Immature natural killer cell (primary cell): ENCODE results near the gene FZD7. TPM values are rescaled to one million over a fixed set of nuclear protein-coding genes. Genes with fewer than 3 reads are reported as not detected.

Experiments used
- DNase-seq, 3 donors: peaks; one replicate each; pipeline ENCODE4 v3.0.0; 2022; ENCODE audit warnings: mixed read lengths in 1 of 3
- H3K27ac Mint-ChIP-seq, 6 donors: one replicate each; pipeline ENCODE4 v1.8.0; 2020; ENCODE audit warnings: mixed read lengths in 6 of 6, mild to moderate bottlenecking in 5 of 6, inconsistent platforms in 4 of 6, moderate library complexity in 3 of 6
- H3K27me3 Mint-ChIP-seq, 3 donors: one replicate each; pipeline ENCODE4 v1.8.0; 2020 to 2021; ENCODE audit warnings: low read depth in 3 of 3, mild to moderate bottlenecking in 3 of 3, mixed read lengths in 3 of 3, moderate library complexity in 3 of 3, inconsistent platforms in 1 of 3
- H3K36me3 Mint-ChIP-seq, 3 donors: one replicate each; pipeline ENCODE4 v1.8.0; 2020; ENCODE audit warnings: mixed read lengths in 3 of 3, inconsistent platforms in 2 of 3, mild to moderate bottlenecking in 2 of 3
- H3K4me1 Mint-ChIP-seq, 2 donors: one replicate each; pipeline ENCODE4 v1.8.0; 2020; ENCODE audit warnings: inconsistent platforms in 2 of 2, mild to moderate bottlenecking in 2 of 2, mixed read lengths in 2 of 2, moderate library complexity in 1 of 2
- H3K4me3 Mint-ChIP-seq, 5 donors: one replicate each; pipeline ENCODE4 v1.8.0; 2020; ENCODE audit warnings: mild to moderate bottlenecking in 5 of 5, mixed read lengths in 5 of 5, inconsistent platforms in 3 of 5, moderate library complexity in 3 of 5
- H3K9me3 Mint-ChIP-seq, 6 donors: one replicate each; pipeline ENCODE4 v1.8.0; 2020; ENCODE audit warnings: mild to moderate bottlenecking in 6 of 6, mixed read lengths in 6 of 6, inconsistent platforms in 4 of 6, moderate library complexity in 3 of 6
- polyA plus RNA-seq, 3 donors: library from polyadenylated mRNA; unstranded; fragments of 300-500 nt; fragmentation: Illumina TruSeq; gene quantifications; one replicate each; pipeline ENCODE4 v1.2.3, GENCODE V29; 2021

Gene FZD7
- polyA plus RNA-seq, 3 donors from 2014 or later, result 0.31 TPM; not detected in 2

- H3K4me3 Mint-ChIP-seq, result no peak overlapping the region
- H3K36me3 Mint-ChIP-seq, result no peaks in the 10 kb centered on the region
- DNase-seq, result no peak
- peaks cover 5 to 12% (median 6%) of the 10 kb centered on the region in 3 donors for H3K27me3 Mint-ChIP-seq
- no peaks in the 10 kb centered on the region for H3K4me1 Mint-ChIP-seq
- H3K27ac Mint-ChIP-seq, result no peak overlapping the region
- no peaks in the 10 kb centered on the region for H3K9me3 Mint-ChIP-seq
These were observed 13.8 kb upstream of the FZD7 start for GRCh38 chr2:202019689-202020450.

- Mint-ChIP-seq H3K4me3 (no peak overlapping the region), H3K27ac (no peak overlapping the region), H3K27me3 (peaks cover 0 to 8% (median 4%) of the 10 kb centered on the region in 3 donors), H3K4me1 (no peaks in the 10 kb centered on the region), H3K36me3 (no peaks in the 10 kb centered on the region), H3K9me3 (no peaks in the 10 kb centered on the region)
- DNase-seq, result no peak
These were observed 10.9 kb upstream of the FZD7 start for GRCh38 chr2:202022755-202023154.

- H3K9me3 Mint-ChIP-seq, result no peaks in the 10 kb centered on the region
- no peak overlapping the region for H3K4me3 Mint-ChIP-seq
- H3K36me3 Mint-ChIP-seq, result no peaks in the 10 kb centered on the region
- DNase-seq, result no peak
- H3K4me1 Mint-ChIP-seq, result no peaks in the 10 kb centered on the region
- peaks cover 0 to 8% (median 4%) of the 10 kb centered on the region in 3 donors for H3K27me3 Mint-ChIP-seq
- H3K27ac Mint-ChIP-seq, result no peak overlapping the region
These were observed 10.3 kb upstream of the FZD7 start for GRCh38 chr2:202023198-202023903.

GRCh38 chr2:202023904-202024266, 9.8 kb upstream of the FZD7 start:
- H3K9me3 Mint-ChIP-seq, result no peaks in the 10 kb centered on the region
- no peaks in the 10 kb centered on the region for H3K36me3 Mint-ChIP-seq
- no peak for DNase-seq
- peaks cover 0 to 8% (median 4%) of the 10 kb centered on the region in 3 donors for H3K27me3 Mint-ChIP-seq
- H3K4me1 Mint-ChIP-seq, result no peaks in the 10 kb centered on the region
- no peak overlapping the region for H3K4me3 Mint-ChIP-seq
- H3K27ac Mint-ChIP-seq, result no peak overlapping the region

GRCh38 chr2:202024871-202025270, 8.8 kb upstream of the FZD7 start:
- Mint-ChIP-seq H3K27ac (no peak overlapping the region), H3K9me3 (no peaks in the 10 kb centered on the region), H3K36me3 (no peaks in the 10 kb centered on the region)

GRCh38 chr2:202025816-202026215, 7.8 kb upstream of the FZD7 start:
- no peaks in the 10 kb centered on the region for H3K4me1 Mint-ChIP-seq
- peaks cover 0 to 7% (median 4%) of the 10 kb centered on the region in 3 donors for H3K27me3 Mint-ChIP-seq
- H3K9me3 Mint-ChIP-seq, result no peaks in the 10 kb centered on the region
- no peak overlapping the region for H3K4me3 Mint-ChIP-seq
- no peak for DNase-seq
- no peaks in the 10 kb centered on the region for H3K36me3 Mint-ChIP-seq
- H3K27ac Mint-ChIP-seq, result no peak overlapping the region

More at GRCh38 chr2:202024871-202025270, 8.8 kb upstream of the FZD7 start:
- Mint-ChIP-seq H3K27me3 (peaks cover 0 to 7% (median 4%) of the 10 kb centered on the region in 3 donors), H3K4me1 (no peaks in the 10 kb centered on the region), H3K4me3 (no peak overlapping the region)
- no peak for DNase-seq

GRCh38 chr2:202026507-202026906, 7.1 kb upstream of the FZD7 start:
- H3K36me3 Mint-ChIP-seq, result no peaks in the 10 kb centered on the region
- no peaks in the 10 kb centered on the region for H3K9me3 Mint-ChIP-seq

GRCh38 chr2:202030691-202031090, 3.0 kb upstream of the FZD7 start:
- Mint-ChIP-seq H3K36me3 (no peaks in the 10 kb centered on the region), H3K4me1 (peaks cover 13 to 14% of the 10 kb centered on the region in 2 donors), H3K27ac (no peak overlapping the region), H3K27me3 (peaks cover 5 to 20% (median 7%) of the 10 kb centered on the region in 3 donors), H3K9me3 (no peaks in the 10 kb centered on the region), H3K4me3 (peak overlapping the region in 1 of 5 donors; percentile 37)
- DNase-seq, result no peak

More at GRCh38 chr2:202026507-202026906, 7.1 kb upstream of the FZD7 start:
- peaks cover 0 to 7% (median 7%) of the 10 kb centered on the region in 3 donors for H3K27me3 Mint-ChIP-seq
- DNase-seq, result no peak
- H3K4me1 Mint-ChIP-seq, result peaks cover 0 to under 1% of the 10 kb centered on the region in 2 donors
- H3K4me3 Mint-ChIP-seq, result no peak overlapping the region
- H3K27ac Mint-ChIP-seq, result no peak overlapping the region

GRCh38 chr2:202031246-202031951, 2.3 kb upstream of the FZD7 start:
- no peaks in the 10 kb centered on the region for H3K9me3 Mint-ChIP-seq
- DNase-seq, result no peak
- H3K4me1 Mint-ChIP-seq, result peaks cover 13 to 14% of the 10 kb centered on the region in 2 donors
- H3K36me3 Mint-ChIP-seq, result no peaks in the 10 kb centered on the region
- peak overlapping the region; percentile 42 to 90 (median 79) for H3K4me3 Mint-ChIP-seq
- peaks cover 5 to 20% (median 7%) of the 10 kb centered on the region in 3 donors for H3K27me3 Mint-ChIP-seq
- H3K27ac Mint-ChIP-seq, result no peak overlapping the region

- peaks cover 13 to 14% of the 10 kb centered on the region in 2 donors for H3K4me1 Mint-ChIP-seq
These were observed 774 bp upstream of the FZD7 start for GRCh38 chr2:202032846-202033316.

GRCh38 chr2:202034249-202035088, 814 bp downstream of the FZD7 start:
- Mint-ChIP-seq H3K27me3 (peaks cover 12 to 29% (median 21%) of the 10 kb centered on the region in 3 donors), H3K36me3 (no peaks in the 10 kb centered on the region), H3K4me1 (peaks cover 13 to 14% of the 10 kb centered on the region in 2 donors), H3K4me3 (peak overlapping the region in 4 of 5 donors; percentile 79 to 90 (median 84)), H3K9me3 (no peaks in the 10 kb centered on the region), H3K27ac (peak overlapping the region in 1 of 6 donors; percentile 40)
- peak; percentile 15 to 16 (median 15) for DNase-seq

More at GRCh38 chr2:202032846-202033316, 774 bp upstream of the FZD7 start:
- H3K4me3 Mint-ChIP-seq, result peak overlapping the region; percentile 79 to 90 (median 89)
- H3K27ac Mint-ChIP-seq, result peak overlapping the region in 1 of 6 donors; percentile 77
- H3K36me3 Mint-ChIP-seq, result no peaks in the 10 kb centered on the region
- DNase-seq, result peak in 2 of 3 donors; percentile 19 to 23
- H3K27me3 Mint-ChIP-seq, result peaks cover 7 to 20% (median 12%) of the 10 kb centered on the region in 3 donors
- H3K9me3 Mint-ChIP-seq, result no peaks in the 10 kb centered on the region

GRCh38 chr2:202035089-202035940, 1.7 kb downstream of the FZD7 start:
- H3K36me3 Mint-ChIP-seq, result no peaks in the 10 kb centered on the region
- peak in 2 of 3 donors; percentile 12 to 20 for DNase-seq
- no peak overlapping the region for H3K27ac Mint-ChIP-seq
- no peaks in the 10 kb centered on the region for H3K9me3 Mint-ChIP-seq
- peaks cover 14 to 31% (median 22%) of the 10 kb centered on the region in 3 donors for H3K27me3 Mint-ChIP-seq
- H3K4me3 Mint-ChIP-seq, result peak overlapping the region in 2 of 5 donors; percentile 89 to 90
- H3K4me1 Mint-ChIP-seq, result peaks cover 13 to 14% of the 10 kb centered on the region in 2 donors
